HG02970 (cell line): ENCODE measurements around the gene EHD4.
A peak's percentile ranks its signal among the peaks of the same experiment; 100 is the strongest.

Experiments
- ATAC-seq: cut with Tn5 transposase; IDR thresholded peaks from one replicate; pipeline ENCODE4 v1.9.1; 2021; ENCODE audit warnings: mild to moderate bottlenecking, moderate library complexity, moderate number of reproducible peaks; ENCODE audit not compliant: unreplicated experiment, low FRiP score

Gene EHD4

DNA sequence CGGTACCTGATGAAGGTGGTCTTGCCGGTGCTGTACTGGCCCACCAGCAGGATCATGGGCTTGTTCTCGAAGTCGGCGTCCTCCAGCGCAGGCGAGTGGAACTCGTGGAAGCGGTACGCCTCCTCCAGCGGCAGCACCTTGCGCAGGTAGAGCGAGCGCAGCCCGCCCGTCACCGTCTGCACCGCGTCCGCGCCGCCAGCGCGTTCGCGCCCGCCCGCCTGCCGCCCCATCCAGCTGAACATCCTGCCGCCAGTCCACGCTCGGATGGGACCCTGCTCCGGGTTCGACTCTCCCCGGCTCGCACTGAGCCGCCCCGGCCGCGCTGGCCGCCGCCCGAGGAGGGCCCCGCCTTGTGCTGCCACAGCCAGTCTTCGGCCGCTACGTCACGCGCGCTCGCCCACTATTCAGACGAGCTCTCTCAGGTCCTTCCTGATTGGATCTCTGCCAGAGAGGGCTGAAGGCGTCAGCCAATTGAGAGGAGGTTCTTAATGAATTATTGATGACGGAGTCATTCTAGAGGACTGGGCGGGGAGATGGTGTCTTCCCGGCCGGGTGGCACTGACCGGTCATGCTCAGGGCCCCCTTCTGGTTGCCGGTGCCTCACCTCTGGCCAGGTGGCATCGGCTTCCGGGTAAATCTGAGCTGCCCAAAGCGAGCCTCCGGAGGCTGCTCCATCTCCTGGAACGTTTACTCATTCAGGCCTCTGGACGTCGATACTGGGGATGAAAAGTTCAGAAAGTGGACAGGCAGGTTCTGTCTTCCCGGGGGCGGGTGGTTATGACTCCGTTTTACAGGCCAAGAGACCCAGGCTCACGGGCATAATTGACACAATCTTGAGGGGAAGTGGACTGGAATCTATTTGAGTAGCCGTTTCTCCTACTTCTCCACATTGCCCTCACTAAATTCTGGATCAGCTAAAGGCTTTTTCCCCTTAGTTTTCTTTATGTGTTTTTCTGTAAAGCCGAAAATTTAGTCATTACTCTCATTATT is at the start of gene EHD4:
Gene EHD4, minus strand, starts transcription at position 305 of the 990 bp plus-strand sequence. Its CDS starts 63 bp downstream, at position 242.
- ATAC-seq, result peak; percentile 74

DNA sequence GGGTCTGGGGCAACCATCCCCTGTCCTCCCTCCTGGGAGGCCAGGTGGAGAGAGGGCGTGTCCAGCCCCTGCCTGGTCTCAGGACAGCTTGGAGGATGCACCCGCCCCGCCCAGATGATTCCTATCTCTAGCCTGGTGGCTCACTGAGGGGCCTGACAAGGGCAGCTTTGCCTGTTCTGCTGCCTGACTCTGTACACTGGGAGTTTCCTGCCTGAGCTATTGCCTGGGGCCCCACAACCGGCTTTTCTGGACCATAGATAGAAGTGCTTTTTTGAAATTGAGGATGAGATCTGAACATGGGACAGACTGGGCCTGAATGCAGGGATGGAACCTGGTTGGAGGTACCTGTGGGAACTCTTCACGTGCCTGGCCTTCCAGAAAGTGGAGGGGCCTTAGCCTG is 49.2 kb upstream of the EHD4 start:
- ATAC-seq, result no peak

DNA sequence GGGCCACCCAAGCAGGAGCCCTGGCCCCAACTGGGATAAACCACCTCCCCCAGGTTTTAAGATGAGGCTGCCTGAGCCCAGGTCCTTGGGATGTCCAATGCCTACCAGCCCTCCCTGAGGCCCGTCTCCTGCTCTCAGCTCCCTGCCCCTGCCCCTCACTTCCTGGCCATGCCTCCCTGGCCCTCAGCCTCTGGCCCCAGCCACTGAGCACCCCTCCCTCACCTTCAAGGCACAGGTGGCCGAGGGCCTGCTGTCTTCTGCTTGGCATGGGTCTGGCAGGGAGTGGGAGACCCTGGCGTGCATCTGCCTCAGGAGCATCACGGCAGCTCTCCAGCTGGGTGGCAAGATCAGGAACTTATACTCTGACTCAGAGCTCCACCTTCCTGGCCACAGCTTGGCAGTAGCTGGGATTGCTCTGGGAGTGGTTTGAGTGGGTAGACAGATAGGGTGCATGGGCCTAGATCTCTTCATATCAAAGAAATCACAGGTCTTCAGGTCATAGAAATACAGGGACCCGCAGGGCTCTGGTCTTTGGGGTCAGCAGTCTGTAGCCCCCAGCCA is 48.4 kb upstream of the EHD4 start, which contains the start of gene PLA2G4E:
Gene PLA2G4E, minus strand, starts transcription at position 330 of the 561 bp plus-strand sequence. Its CDS starts 12 bp downstream, at position 318.
- ATAC-seq, result no peak

DNA sequence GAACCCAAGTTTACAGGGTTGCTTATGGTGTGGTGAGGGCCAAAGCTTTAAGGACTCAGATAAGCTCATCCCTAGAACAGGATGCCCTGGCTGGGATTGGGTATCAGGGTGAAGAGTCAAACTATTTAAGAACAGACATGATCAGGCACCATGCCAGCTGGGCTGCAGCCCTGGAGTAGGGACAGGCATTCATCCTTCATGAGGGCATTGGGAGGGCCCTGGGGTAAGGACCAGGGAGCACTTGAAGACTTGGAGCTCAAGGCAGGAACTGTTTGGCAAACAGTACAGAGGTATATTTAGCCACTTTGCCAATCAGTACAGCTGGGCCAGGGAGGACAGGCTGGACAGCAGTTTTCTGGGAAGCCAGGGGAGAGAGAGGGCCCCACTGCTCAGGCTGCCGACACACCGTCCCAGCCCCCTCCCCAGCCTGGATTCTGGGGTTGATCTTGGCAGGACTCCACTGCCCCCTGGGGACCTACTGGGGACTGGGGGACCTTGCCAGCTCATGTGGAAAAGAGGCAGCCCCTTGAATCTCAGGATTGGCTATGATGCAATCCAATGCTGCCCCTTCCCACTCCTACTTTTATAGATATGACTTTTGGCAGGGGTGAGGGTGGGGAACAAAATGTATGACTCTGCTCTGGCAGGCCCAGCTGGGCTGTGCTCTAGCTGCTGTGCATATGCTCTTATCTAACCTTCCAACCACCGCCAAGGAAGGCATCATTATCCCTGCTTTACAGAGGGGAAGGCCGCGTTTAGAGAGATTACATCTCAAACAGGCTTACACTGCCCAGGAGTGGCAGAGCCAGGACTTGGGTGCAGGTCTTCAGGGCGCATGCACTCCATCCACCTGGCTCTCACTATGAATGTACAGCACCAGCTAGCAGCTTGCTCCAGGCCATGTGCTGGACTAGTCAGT is 46.2 kb upstream of the EHD4 start:
- no peak for ATAC-seq

DNA sequence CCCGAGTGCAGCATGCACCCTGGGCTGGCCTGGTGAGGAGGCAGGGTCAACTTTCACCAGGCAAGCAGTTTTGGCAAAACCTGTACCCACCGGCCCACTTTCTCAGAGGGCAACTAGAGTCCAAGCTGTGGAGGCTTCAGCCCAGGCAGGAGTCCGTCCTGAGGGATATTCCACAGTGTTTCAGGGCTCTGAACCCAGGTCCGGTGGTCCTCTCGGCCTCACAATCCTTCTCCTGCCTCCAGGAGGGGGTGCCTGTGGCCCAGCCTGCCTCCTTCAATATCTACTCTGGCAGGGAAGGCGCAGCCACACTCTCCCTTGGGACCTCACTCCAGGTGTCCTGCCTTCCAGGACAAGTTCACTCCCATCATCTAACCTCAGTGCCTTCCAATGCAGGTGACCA is 44.6 kb upstream of the EHD4 start:
- no peak for ATAC-seq

DNA sequence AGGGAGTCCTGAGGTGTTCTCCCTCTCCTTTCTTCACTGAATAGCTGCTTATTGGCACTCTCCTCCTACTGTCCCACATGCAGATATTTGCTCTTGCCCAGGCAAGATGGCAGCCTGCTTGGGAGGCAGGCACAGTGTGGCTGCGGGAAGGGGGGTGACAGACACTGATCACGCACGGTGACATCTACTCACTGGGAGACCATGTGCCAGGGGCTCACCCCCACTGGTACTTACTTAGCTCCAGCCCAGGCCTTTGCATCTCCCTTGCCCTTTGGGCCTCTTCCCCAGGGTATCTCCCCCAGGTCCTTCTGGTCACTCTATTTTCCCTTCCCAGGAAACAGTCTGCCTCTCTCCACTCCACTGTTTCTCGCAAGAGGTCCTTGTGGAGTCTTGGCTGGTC is 42.0 kb upstream of the EHD4 start:
- ATAC-seq, result no peak

DNA sequence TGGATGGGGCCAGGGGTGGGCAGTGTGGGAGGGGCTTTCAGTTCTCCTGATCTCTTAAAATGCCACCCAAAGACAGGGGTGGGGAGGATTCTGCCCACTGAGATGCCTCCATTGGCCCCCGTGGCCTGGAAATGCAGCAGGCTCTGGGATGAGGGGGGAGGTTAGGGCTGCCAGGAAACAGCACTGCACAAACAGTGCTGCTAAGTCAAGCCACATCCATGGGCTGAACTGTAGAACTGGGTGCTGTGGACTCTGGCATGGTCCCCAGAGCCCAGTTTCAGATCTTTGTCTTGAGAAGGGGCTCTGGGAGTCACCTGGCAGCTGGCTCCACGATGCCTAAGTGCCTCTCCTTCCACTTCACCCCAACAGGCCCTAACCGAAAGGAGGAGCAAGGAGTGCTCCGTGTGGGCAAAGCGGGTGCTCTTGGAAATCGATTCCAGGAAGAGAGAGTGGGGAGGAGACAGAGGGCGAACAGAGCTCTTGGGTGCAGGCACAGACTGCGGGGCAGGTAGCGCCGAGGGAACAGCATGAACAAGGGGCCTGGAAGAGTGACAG is 40.6 kb upstream of the EHD4 start:
- ATAC-seq, result no peak

DNA sequence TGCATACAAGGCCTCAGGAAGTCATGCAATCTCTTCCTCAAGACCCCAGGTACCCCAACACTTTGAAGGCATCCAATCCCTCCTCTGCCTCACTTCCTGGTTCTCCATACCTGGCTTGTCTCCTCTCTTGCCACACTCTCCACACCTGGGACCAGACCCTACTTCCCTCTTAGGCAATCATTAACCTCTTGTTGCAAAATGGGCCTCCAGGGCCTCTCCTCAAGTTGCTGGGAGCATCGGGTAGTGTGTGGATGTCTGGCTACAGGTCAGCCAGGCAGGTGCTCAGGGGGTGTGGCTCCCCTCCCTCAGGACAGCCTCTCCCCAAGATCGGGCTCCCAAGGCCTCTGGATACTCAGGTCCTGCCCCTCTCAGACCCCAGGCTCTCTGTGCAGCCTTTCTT is 39.9 kb upstream of the EHD4 start:
- ATAC-seq, result no peak

DNA sequence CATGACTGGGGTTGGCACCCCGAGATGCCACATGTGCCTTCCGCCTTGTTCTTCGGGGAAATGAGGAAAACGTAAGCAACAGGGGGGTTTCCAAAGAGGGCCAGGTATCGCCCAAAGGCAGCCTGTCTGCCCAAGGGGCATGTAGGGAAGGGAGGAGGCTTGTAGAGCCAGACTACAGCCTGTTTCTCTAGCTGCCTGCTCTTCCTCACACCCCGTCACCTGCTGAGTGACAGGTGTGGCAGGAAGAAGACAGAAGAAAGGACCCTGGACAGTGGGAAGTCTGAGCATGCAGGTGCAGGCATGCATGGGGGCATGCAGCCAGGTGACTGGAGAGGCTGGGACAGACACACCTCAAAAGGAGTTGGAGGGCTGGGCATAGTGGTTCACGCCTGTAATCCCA is 38.7 kb upstream of the EHD4 start:
- no peak for ATAC-seq

DNA sequence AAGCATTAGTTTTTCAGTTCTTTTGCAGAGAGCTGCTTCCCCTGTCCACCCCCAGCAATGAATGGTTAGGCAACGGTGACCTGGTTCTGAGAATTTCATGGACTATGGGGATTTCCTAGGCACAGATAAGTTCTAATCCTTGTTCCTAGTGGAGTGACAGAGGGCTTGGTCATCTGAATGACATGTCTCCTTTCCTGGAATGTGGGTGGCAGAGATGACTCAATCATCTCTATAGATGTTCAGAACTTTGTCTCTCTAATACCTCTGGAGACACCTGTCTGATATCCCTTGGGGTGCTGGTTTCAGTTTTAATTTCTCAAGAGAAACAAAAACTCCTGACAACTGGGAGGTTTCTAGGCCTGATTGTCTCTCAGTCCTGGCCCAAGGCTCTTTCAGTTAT is 38.1 kb upstream of the EHD4 start:
- ATAC-seq, result no peak

DNA sequence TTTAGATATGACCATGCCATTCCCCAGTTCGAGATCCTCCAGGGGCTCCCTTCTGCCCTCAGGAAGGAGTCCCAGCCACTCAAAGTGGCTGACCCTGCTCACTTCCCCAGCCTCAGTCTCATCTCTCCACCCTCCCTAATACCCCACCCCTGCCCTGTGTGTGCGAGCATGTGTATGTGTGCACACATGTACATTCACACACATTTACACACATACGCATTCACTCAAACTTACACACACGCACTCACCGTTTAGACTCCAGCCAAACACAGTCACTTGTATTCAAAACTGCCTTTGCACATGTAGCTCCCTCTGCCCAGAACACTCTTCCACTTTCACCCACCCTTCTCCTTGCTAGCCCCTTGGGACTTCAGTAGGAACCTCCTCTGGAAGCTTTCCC is 37.1 kb upstream of the EHD4 start:
- ATAC-seq, result no peak

DNA sequence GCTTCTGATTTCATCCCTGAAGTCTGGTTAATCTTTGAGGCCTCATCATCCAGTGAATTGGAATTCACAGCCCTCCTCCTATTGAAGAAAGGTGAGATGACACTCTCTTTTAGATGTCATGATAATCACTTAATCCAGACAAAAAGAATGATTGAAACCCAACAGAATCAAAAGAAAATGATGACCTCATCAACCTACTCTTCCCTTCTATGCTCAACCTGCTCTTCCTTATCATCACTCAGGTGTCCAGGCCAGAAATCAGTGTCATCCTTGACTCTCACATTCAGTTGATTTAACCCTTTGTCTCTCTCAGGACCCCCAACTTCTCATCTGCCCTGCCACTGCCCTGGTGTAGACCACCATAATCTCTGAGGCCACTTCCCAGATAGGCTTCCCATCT is 36.7 kb upstream of the EHD4 start:
- no peak for ATAC-seq

DNA sequence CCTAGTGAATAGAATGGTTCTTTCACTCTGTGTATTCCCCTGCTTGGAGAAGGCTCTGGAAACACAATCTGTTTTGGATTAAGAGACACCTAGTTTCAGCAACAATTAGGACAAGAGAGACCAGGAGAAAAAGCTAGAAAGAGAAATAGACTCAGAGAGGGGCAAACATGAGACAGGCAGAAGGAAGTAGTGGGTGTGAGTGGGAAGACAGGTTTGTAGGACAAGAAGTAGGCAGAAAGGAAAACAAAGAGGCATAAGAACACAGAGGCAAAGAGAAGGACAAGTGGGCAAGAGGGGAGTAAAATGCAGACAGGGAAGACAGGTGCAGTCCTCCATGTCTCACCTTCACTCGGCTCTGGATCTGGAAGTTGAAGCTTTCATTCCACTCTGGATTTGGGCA is 35.0 kb upstream of the EHD4 start:
- ATAC-seq, result no peak

DNA sequence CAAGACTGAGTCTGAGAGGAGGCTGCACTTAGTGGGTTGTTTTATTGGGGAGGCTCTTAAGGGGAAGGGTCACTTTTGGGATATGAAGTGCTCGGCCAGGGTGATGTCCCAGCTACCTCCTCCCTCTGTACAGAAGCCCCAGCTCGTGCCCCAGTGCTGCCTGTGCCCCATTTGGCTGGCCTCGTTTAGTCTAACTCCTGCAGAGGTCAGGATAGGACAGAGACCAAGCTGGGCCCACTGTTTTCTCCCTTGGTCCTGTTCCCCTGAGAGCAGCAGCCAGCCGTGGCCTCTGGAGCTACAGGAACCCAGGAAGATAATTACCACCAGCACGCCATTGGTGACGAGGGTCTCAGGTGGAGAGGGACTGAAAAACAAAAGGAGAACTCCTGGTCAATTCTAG is 30.0 kb upstream of the EHD4 start:
- ATAC-seq, result no peak

DNA sequence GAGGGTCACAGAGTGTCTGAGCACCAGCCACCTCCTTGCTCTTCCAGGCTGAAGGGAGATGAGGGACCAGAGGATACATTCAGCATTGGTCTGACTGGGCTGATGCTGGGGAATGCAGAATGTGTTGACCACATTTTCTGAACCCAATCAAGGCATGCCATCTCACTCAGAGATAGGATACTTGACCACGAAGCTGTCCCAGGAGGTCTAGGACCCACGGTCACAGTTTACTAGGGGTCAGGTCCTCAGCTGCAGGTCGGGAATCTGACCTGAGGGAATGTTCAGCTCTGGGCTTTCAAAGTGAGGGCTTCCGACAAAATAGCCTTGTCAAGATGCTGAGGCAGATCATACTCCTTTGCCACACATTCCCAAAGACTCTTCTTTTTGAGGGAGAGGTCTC is 28.9 kb upstream of the EHD4 start:
- no peak for ATAC-seq

DNA sequence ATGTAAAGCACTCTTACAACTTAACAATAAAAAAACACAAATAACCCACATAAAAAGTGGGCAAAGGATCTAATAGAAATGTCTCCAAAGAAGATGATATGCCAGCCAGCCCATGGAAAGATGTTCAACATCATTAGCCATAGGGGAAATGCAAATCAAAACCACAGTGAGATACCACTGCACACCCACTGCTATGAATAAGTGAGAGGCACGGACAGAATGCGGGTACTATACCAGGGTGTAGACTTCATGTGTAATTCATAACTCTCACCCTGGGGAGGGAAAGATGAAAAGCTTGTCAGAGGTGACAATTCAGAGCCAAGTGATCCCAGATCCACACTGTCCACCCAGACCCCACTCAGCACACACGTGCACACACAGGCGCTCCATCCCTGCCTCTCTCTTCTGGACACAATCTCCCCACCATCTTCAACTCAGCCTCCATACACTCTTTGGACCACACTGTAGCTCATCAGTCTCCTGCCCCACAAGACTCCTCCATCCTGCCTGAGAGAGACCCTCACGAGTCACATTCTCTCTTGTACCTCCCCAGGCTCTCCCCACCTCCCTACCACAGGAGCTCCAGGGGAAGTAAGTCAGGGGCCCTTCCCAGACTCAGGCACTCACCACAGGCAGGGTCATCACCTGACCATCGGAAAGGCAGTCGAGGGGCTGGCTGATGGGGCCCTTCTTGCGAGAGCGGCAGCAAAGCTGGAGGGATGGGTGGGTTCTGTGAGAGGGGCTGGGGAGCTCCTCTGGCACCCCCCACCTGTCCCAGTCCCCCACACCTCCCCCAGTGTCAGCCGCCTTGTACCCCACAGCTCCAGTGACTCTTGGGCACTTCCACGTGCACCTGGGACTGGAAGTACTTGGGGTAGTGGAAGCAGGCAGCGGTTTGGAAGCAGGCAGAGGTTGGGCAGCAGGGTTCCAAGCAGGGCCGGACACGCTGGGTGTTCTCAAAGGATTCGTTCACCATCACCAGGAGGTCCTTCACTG is 27.2 kb upstream of the EHD4 start:
- ATAC-seq, result no peak

DNA sequence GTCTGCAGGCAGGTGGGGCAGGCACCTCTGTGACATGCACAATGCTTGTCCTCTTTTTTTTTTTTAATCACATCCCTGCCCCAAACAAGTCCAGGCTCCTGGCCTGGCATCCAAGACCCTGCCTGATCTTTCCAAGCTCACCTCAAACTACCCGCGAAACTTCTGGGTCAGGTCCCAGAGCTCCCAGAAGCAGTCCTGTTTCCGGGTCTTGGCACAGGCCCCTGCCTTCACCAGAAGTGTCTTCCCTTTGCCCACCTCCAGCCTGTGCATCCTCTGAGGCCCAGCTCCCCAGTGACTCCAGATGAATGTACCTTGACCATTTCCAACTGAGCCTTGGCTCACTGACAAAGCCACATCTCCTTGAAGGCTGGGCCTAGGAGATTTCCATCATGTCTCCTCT is 25.5 kb upstream of the EHD4 start:
- no peak for ATAC-seq

DNA sequence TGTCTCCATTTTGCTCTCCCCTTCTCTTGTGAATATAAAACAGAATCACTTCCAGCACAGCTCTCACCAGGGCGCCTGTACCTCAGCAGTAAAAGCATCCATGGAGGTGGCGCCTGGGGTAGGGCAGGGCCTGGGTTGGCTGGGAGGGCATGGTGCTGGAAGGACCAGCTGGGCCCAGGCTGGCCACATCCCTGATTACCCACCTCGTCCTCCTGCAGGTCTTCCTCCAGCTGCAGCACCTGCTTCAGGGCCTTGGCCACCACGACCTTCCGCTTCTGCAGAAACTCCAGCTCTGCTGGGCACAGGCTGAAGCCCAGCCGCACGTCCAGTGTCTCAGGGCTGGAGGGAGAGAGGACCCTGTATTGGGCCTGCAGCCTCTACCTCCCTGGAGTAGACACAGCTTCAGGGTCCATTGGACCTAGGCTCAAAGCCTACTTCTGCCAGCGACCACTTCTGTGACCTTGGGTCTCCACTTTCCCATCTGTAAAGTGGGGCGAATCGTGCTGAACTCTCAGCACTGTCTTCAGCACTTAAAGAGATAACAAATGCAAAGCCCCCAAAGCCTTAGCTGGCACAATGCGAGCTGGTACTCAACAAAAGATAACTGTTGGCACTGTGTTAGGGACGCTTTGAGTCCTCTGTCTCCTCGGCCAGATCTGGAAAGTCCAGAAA is 24.7 kb upstream of the EHD4 start:
- no peak for ATAC-seq

DNA sequence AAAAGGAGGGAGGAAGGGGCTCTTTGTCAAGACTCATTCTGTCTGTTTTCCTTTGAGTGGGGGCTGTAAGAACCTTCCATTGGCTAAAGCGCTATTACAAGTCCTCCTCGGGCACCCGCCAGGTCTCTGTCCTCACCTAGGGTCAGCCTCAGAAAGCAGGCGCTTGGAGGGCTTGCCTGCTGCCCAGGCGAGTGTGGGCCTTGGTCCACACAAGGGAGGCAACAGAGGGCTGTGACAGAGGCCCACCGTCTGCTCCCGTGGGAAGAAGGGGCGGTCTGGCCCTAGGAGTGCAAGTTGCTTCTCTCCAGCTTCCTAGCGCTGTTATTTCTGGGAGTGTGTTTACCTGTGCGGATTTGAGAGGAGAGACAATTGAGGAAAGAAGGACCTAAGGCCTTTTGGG is 24.0 kb upstream of the EHD4 start:
- ATAC-seq, result no peak
